ENCODE data around the gene CALHM3.
"Not testable (repeated sequence)": the region's sequence is repeated elsewhere in the genome, so short reads cannot be mapped to it uniquely, and the experiment has no call there.

The CALHM3 gene

GRCh38 chr10:103491729-103492364, 12.8 kb upstream of the CALHM3 start:
- Histone ChIP-seq H3K36me3 (ENCODE audit: control insufficient read depth, insufficient read depth, low read length) (no peaks in the 10 kb centered on the region), H3K9ac (ENCODE audit: low read length) (peak overlapping the region; percentile 6), H3K4me1 (ENCODE audit: control insufficient read depth, insufficient read depth, low read length) (peaks cover 26% of the 10 kb centered on the region), H3K27me3 (ENCODE audit: control insufficient read depth, insufficient read depth, low read length) (peaks cover 38% of the 10 kb centered on the region), H3K4me3 (ENCODE audit: low read depth, low read length) (no peak overlapping the region; the same call in 1 of the 2 replicates), H3K9me3 (ENCODE audit: control insufficient read depth, insufficient read depth, low read depth, low read length) (no peaks in the 10 kb centered on the region), H3K27ac (ENCODE audit: low read depth, low read length) (no peak overlapping the region; the same call in 1 of the 2 replicates)

GRCh38 chr10:103490986-103491314, 11.9 kb upstream of the CALHM3 start:
- Histone ChIP-seq H3K9ac (ENCODE audit: low read length) (peak overlapping the region; percentile 6), H3K27me3 (ENCODE audit: control insufficient read depth, insufficient read depth, low read length) (peaks cover 37% of the 10 kb centered on the region), H3K27ac (ENCODE audit: low read depth, low read length) (no peak overlapping the region), H3K9me3 (ENCODE audit: control insufficient read depth, insufficient read depth, low read depth, low read length) (no peaks in the 10 kb centered on the region), H3K4me3 (ENCODE audit: low read depth, low read length) (no peak overlapping the region), H3K36me3 (ENCODE audit: control insufficient read depth, insufficient read depth, low read length) (no peaks in the 10 kb centered on the region), H3K4me1 (ENCODE audit: control insufficient read depth, insufficient read depth, low read length) (peaks cover 29% of the 10 kb centered on the region)

- Histone ChIP-seq H3K36me3 (ENCODE audit: control insufficient read depth, insufficient read depth, low read length) (no peaks in the 10 kb centered on the region), H3K27ac (ENCODE audit: low read depth, low read length) (no peak overlapping the region), H3K4me3 (ENCODE audit: low read depth, low read length) (no peak overlapping the region)
These were observed 8.3 kb upstream of the CALHM3 start for GRCh38 chr10:103487410-103487708.

GRCh38 chr10:103486635-103487409, 7.8 kb upstream of the CALHM3 start:
- not testable (repeated sequence) for H3K9ac ChIP-seq (ENCODE audit: low read length); H3K4me3 ChIP-seq (ENCODE audit: low read depth, low read length); H3K27me3 ChIP-seq (ENCODE audit: control insufficient read depth, insufficient read depth, low read length); H3K27ac ChIP-seq (ENCODE audit: low read depth, low read length); H3K36me3 ChIP-seq (ENCODE audit: control insufficient read depth, insufficient read depth, low read length); H3K9me3 ChIP-seq (ENCODE audit: control insufficient read depth, insufficient read depth, low read depth, low read length)
- H3K4me1 ChIP-seq (ENCODE audit: control insufficient read depth, insufficient read depth, low read length) = peaks cover 15% of the 10 kb centered on the region; the same call in 1 of the 2 replicates

More at GRCh38 chr10:103487410-103487708, 8.3 kb upstream of the CALHM3 start:
- H3K9me3 ChIP-seq (ENCODE audit: control insufficient read depth, insufficient read depth, low read depth, low read length) = no peaks in the 10 kb centered on the region
- no peak overlapping the region for H3K9ac ChIP-seq (ENCODE audit: low read length)
- H3K4me1 ChIP-seq (ENCODE audit: control insufficient read depth, insufficient read depth, low read length) = peaks cover 21% of the 10 kb centered on the region; the same call in 1 of the 2 replicates
- H3K27me3 ChIP-seq (ENCODE audit: control insufficient read depth, insufficient read depth, low read length) = peaks cover 2% of the 10 kb centered on the region; the same call in 1 of the 2 replicates

- H3K27me3 ChIP-seq (ENCODE audit: control insufficient read depth, insufficient read depth, low read length) = no peaks in the 10 kb centered on the region
These were observed 3.0 kb upstream of the CALHM3 start for GRCh38 chr10:103481974-103482531.

GRCh38 chr10:103480521-103480920, 1.5 kb upstream of the CALHM3 start:
- Histone ChIP-seq H3K36me3 (ENCODE audit: control insufficient read depth, insufficient read depth, low read length) (no peaks in the 10 kb centered on the region), H3K27me3 (ENCODE audit: control insufficient read depth, insufficient read depth, low read length) (no peaks in the 10 kb centered on the region), H3K9ac (ENCODE audit: low read length) (no peak overlapping the region), H3K27ac (ENCODE audit: low read depth, low read length) (no peak overlapping the region), H3K9me3 (ENCODE audit: control insufficient read depth, insufficient read depth, low read depth, low read length) (no peaks in the 10 kb centered on the region), H3K4me3 (ENCODE audit: low read depth, low read length) (no peak overlapping the region), H3K4me1 (ENCODE audit: control insufficient read depth, insufficient read depth, low read length) (peaks cover 27% of the 10 kb centered on the region)

More at GRCh38 chr10:103481974-103482531, 3.0 kb upstream of the CALHM3 start:
- H3K9me3 ChIP-seq (ENCODE audit: control insufficient read depth, insufficient read depth, low read depth, low read length) = no peaks in the 10 kb centered on the region
- no peak overlapping the region for H3K27ac ChIP-seq (ENCODE audit: low read depth, low read length)
- no peak overlapping the region for H3K4me3 ChIP-seq (ENCODE audit: low read depth, low read length)
- H3K9ac ChIP-seq (ENCODE audit: low read length) = no peak overlapping the region
- H3K4me1 ChIP-seq (ENCODE audit: control insufficient read depth, insufficient read depth, low read length) = peaks cover 21% of the 10 kb centered on the region
- H3K36me3 ChIP-seq (ENCODE audit: control insufficient read depth, insufficient read depth, low read length) = no peaks in the 10 kb centered on the region

GRCh38 chr10:103478671-103479070, 369 bp downstream of the CALHM3 start:
- Histone ChIP-seq H3K36me3 (ENCODE audit: control insufficient read depth, insufficient read depth, low read length) (no peaks in the 10 kb centered on the region), H3K27ac (ENCODE audit: low read depth, low read length) (no peak overlapping the region), H3K27me3 (ENCODE audit: control insufficient read depth, insufficient read depth, low read length) (no peaks in the 10 kb centered on the region), H3K4me3 (ENCODE audit: low read depth, low read length) (no peak overlapping the region), H3K9me3 (ENCODE audit: control insufficient read depth, insufficient read depth, low read depth, low read length) (no peaks in the 10 kb centered on the region), H3K4me1 (ENCODE audit: control insufficient read depth, insufficient read depth, low read length) (peaks cover 27% of the 10 kb centered on the region), H3K9ac (ENCODE audit: low read length) (peak overlapping the region; percentile 22)

- H3K36me3 ChIP-seq (ENCODE audit: control insufficient read depth, insufficient read depth, low read length) = no peaks in the 10 kb centered on the region
- H3K9ac ChIP-seq (ENCODE audit: low read length) = no peak overlapping the region
These were observed 2.8 kb downstream of the CALHM3 start for GRCh38 chr10:103476046-103476768.

GRCh38 chr10:103475437-103475836, 3.6 kb downstream of the CALHM3 start:
- Histone ChIP-seq H3K4me1 (ENCODE audit: control insufficient read depth, insufficient read depth, low read length) (peaks cover 44% of the 10 kb centered on the region), H3K27me3 (ENCODE audit: control insufficient read depth, insufficient read depth, low read length) (no peaks in the 10 kb centered on the region), H3K9me3 (ENCODE audit: control insufficient read depth, insufficient read depth, low read depth, low read length) (no peaks in the 10 kb centered on the region), H3K36me3 (ENCODE audit: control insufficient read depth, insufficient read depth, low read length) (no peaks in the 10 kb centered on the region), H3K9ac (ENCODE audit: low read length) (no peak overlapping the region), H3K27ac (ENCODE audit: low read depth, low read length) (no peak overlapping the region), H3K4me3 (ENCODE audit: low read depth, low read length) (no peak overlapping the region)

More at GRCh38 chr10:103476046-103476768, 2.8 kb downstream of the CALHM3 start:
- H3K9me3 ChIP-seq (ENCODE audit: control insufficient read depth, insufficient read depth, low read depth, low read length) = no peaks in the 10 kb centered on the region
- H3K4me3 ChIP-seq (ENCODE audit: low read depth, low read length) = no peak overlapping the region
- no peaks in the 10 kb centered on the region for H3K27me3 ChIP-seq (ENCODE audit: control insufficient read depth, insufficient read depth, low read length)
- H3K27ac ChIP-seq (ENCODE audit: low read depth, low read length) = no peak overlapping the region
- H3K4me1 ChIP-seq (ENCODE audit: control insufficient read depth, insufficient read depth, low read length) = peaks cover 37% of the 10 kb centered on the region

GRCh38 chr10:103474077-103474476, 5.0 kb downstream of the CALHM3 start:
- H3K36me3 ChIP-seq (ENCODE audit: control insufficient read depth, insufficient read depth, low read length) = no peaks in the 10 kb centered on the region
- no peaks in the 10 kb centered on the region for H3K27me3 ChIP-seq (ENCODE audit: control insufficient read depth, insufficient read depth, low read length)
- no peak overlapping the region for H3K4me3 ChIP-seq (ENCODE audit: low read depth, low read length)
- no peak overlapping the region for H3K27ac ChIP-seq (ENCODE audit: low read depth, low read length)
- no peak overlapping the region for H3K9ac ChIP-seq (ENCODE audit: low read length)
- peaks cover 38% of the 10 kb centered on the region for H3K4me1 ChIP-seq (ENCODE audit: control insufficient read depth, insufficient read depth, low read length)
- H3K9me3 ChIP-seq (ENCODE audit: control insufficient read depth, insufficient read depth, low read depth, low read length) = no peaks in the 10 kb centered on the region

GRCh38 chr10:103473261-103473671, 5.8 kb downstream of the CALHM3 start:
- Histone ChIP-seq H3K27me3 (ENCODE audit: control insufficient read depth, insufficient read depth, low read length) (no peaks in the 10 kb centered on the region), H3K9ac (ENCODE audit: low read length) (no peak overlapping the region), H3K9me3 (ENCODE audit: control insufficient read depth, insufficient read depth, low read depth, low read length) (no peaks in the 10 kb centered on the region), H3K27ac (ENCODE audit: low read depth, low read length) (no peak overlapping the region), H3K4me1 (ENCODE audit: control insufficient read depth, insufficient read depth, low read length) (peaks cover 30% of the 10 kb centered on the region), H3K4me3 (ENCODE audit: low read depth, low read length) (no peak overlapping the region), H3K36me3 (ENCODE audit: control insufficient read depth, insufficient read depth, low read length) (no peaks in the 10 kb centered on the region)
